Testis (tissue), 3 donors: ENCODE data around the gene ARTN. TPM values are rescaled to one million over a fixed set of nuclear protein-coding genes. Genes with fewer than 3 reads are reported as not detected.

Experiments used
- DNase-seq: peaks from one replicate; pipeline ENCODE4 v3.0.0-alpha.2; 2019
- H3K27ac ChIP-seq, 2 donors: fragments of 200-600 bp; sonication (generic); one replicate each; pipeline ENCODE4 v1.5.1; 2019
- H3K27me3 ChIP-seq: fragments of 200-600 bp; sonication (generic); one replicate; pipeline ENCODE4 v1.5.1; 2019
- H3K36me3 ChIP-seq: fragments of 200-600 bp; sonication (generic); one replicate; pipeline ENCODE4 v1.5.1; 2017; ENCODE audit warnings: low read depth; ENCODE audit errors: missing control alignments
- H3K4me1 ChIP-seq: fragments of 200-600 bp; sonication (generic); one replicate; pipeline ENCODE4 v1.5.1; 2019
- H3K4me3 ChIP-seq, 2 donors: fragments of 200-600 bp; sonication (generic); one replicate each; pipeline ENCODE4 v1.5.1; 2017 to 2019
- H3K9me3 ChIP-seq: fragments of 200-600 bp; sonication (generic); one replicate; pipeline ENCODE4 v1.5.1; 2017
- CTCF ChIP-seq, 3 experiments: fragments of 450-650 bp in 2 of 3; fragments of 200-600 bp in 1 of 3; sonication (generic) in 1 of 3; IDR thresholded peaks; one replicate each; pipeline ENCODE4 v1.5.1; 2016 to 2019; ENCODE audit warnings: antibody characterized with exemption in 3 of 3, mild to moderate bottlenecking in 2 of 3, moderate library complexity in 1 of 3
- POLR2A ChIP-seq: fragments of 450-650 bp; IDR thresholded peaks from one replicate; pipeline ENCODE4 v1.6.1; 2017; ENCODE audit warnings: antibody characterized with exemption, mild to moderate bottlenecking, moderate library complexity
- WGBS, 2 donors: methylation state at CpG; one replicate each; pipeline ENCODE4 v1.1.5; 2018; 5-methylcytosine and 5-hydroxymethylcytosine counted together
- intact Hi-C: fragments of 100-400 bp; cut with DNase I; formaldehyde crosslinking; loops from one replicate; pipeline ENCODE4 v1.15.1; 2023; ENCODE audit warnings: low total_unique reads
- polyA plus RNA-seq: library from polyadenylated mRNA; stranded (reverse); fragments of 350-450 nt; fragmentation: Illumina TruSeq; extraction: RNeasy Lipid Tissue Mini Kit (QIAGEN cat#74804); gene quantifications from one replicate; pipeline ENCODE4 v1.2.3, GENCODE V29; 2014; ENCODE audit warnings: low read depth, low replicate concordance; ENCODE audit not compliant: insufficient read depth
- total RNA-seq, 2 donors: library from RNA; depleted of rRNA; stranded (reverse); fragments of >200 nt; gene quantifications; one replicate each; pipeline ENCODE4 v1.2.3, GENCODE V29; 2016

ARTN gene
- total and polyA plus RNA-seq, 3 donors from 2014 or later, result 1.6 to 5.4 (median 1.9) TPM

- H3K36me3 ChIP-seq, result no peaks in the 10 kb centered on the region
- intact Hi-C loops, result no loop called here
- WGBS, 2 donors, result 63 to 86% methylated on average over 2 to 5 of the region's 5 CpGs
- TF ChIP-seq CTCF (IDR thresholded peaks at IDR 0.05), result no peak
- TF ChIP-seq POLR2A, result no peak
- H3K27me3 ChIP-seq, result no peaks in the 10 kb centered on the region
- no peak for DNase-seq
- H3K4me3 ChIP-seq, result no peak overlapping the region
- no peak overlapping the region for H3K27ac ChIP-seq
- H3K4me1 ChIP-seq, result peaks cover 32% of the 10 kb centered on the region
- H3K9me3 ChIP-seq, result no peaks in the 10 kb centered on the region
These were observed 44.6 kb downstream of the ARTN start for GRCh38 chr1:43978264-43978550.

GRCh38 chr1:43978551-43979260 lies 45.1 kb downstream of the ARTN start, which contains the start of gene B4GALT2:
B4GALT2 (plus strand) TSS chr1:43979210; CDS start chr1:43981161, 1,951 bp downstream.
- no peaks in the 10 kb centered on the region for H3K36me3 ChIP-seq
- intact Hi-C loops, result no loop called here
- peak within 1 kb of the TSS; percentile 58 to 67 for H3K4me3 ChIP-seq
- no peaks in the 10 kb centered on the region for H3K9me3 ChIP-seq
- no peaks in the 10 kb centered on the region for H3K27me3 ChIP-seq
- TF ChIP-seq CTCF (IDR thresholded peaks at IDR 0.05) (no peak), POLR2A (no peak)
- peak within 1 kb of the TSS; percentile 55 to 56 for H3K27ac ChIP-seq
- DNase-seq, result peak; percentile 47
- H3K4me1 ChIP-seq, result peaks cover 32% of the 10 kb centered on the region
- WGBS, 2 donors, result 8 to 14% methylated on average over 10 to 24 of the region's 54 CpGs

- 0% methylated on average over 4 of the region's 45 CpGs; no CpG with 5 or more reads in 1 of the 2 donors for whole genome bisulfite sequencing, 2 donors
- intact Hi-C loops, result no loop called here
- no peaks in the 10 kb centered on the region for H3K9me3 ChIP-seq
- TF ChIP-seq POLR2A (no peak), CTCF (IDR thresholded peaks at IDR 0.05) (no peak)
- peak overlapping the region in 1 of 2 donors; percentile 56 for H3K27ac ChIP-seq
- H3K27me3 ChIP-seq, result no peaks in the 10 kb centered on the region
- DNase-seq, result no peak
- H3K36me3 ChIP-seq, result no peaks in the 10 kb centered on the region
- peak overlapping the region; percentile 58 to 67 for H3K4me3 ChIP-seq
- peaks cover 30% of the 10 kb centered on the region for H3K4me1 ChIP-seq
These were observed 45.6 kb downstream of the ARTN start for GRCh38 chr1:43979261-43979527.

GRCh38 chr1:43979528-43980254 lies 46.1 kb downstream of the ARTN start:
- Histone ChIP-seq H3K9me3 (no peaks in the 10 kb centered on the region), H3K4me3 (peak overlapping the region; percentile 58 to 67), H3K4me1 (peaks cover 27% of the 10 kb centered on the region), H3K27ac (peak overlapping the region; percentile 55 to 56), H3K36me3 (no peaks in the 10 kb centered on the region), H3K27me3 (no peaks in the 10 kb centered on the region)
- WGBS, 2 donors, result 3% methylated on average over 35 of the region's 45 CpGs; no CpG with 5 or more reads in 1 of the 2 donors
- peak; percentile 50 for DNase-seq
- intact Hi-C loops, result no loop called here
- TF ChIP-seq CTCF (IDR thresholded peaks at IDR 0.05), result no peak
- no peak for TF ChIP-seq POLR2A
